ENCODE results near the gene ALOX5AP.

Gene ALOX5AP

DNA sequence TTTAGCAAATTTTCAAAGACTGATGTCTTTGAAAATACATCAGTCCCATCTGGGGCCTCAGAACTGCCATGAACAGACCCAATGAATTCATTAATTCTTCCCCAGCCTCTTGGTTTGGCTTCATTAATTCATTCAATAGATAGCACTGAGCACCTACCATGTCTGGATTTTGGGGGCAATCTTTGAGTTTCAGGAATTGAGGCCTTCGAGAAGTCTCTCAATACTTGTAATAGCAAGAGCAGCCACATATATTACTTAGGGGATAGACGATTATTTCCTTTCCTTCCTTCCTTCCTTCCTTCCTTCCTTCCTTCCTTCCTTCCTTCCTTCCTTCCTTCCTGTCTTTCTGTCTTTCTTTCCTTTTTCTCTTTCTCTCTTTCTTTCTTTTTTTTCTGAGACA is 64.8 kb downstream of the ALOX5AP start:
- no peak for DNase-seq

- no peak for DNase-seq
These were observed 67.2 kb downstream of the ALOX5AP start for GRCh38 chr13:30802501-30802900.

DNA sequence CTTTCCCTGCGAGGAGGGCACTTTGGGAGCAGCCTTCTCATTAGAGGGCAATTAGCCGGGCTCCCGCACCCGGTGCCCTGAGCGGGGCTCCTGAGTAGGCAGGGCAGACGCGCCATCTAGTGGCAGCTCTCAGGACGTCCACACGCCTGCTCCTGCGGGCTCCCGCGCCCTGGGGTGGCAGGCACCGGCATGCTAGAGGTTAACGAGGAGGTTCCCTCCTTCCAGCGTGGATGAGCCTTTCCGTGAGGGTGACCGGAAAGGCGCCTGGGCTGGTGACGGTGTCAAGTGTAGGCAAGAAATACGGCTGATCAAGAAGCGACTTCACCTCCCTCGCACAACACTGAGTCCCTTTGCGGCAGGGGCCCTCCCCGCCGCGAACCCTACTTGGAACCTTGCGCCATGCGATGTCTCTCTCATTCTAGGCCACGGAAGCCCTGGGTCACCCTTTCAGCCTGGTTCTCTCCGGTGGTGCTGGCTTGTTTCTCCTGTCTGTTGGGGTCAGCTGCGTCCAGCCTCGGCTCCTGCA is 67.7 kb downstream of the ALOX5AP start:
- DNase-seq: peak; percentile 82

GRCh38 chr13:30803749-30804148 is 68.4 kb downstream of the ALOX5AP start:
- DNase-seq: no peak

DNA sequence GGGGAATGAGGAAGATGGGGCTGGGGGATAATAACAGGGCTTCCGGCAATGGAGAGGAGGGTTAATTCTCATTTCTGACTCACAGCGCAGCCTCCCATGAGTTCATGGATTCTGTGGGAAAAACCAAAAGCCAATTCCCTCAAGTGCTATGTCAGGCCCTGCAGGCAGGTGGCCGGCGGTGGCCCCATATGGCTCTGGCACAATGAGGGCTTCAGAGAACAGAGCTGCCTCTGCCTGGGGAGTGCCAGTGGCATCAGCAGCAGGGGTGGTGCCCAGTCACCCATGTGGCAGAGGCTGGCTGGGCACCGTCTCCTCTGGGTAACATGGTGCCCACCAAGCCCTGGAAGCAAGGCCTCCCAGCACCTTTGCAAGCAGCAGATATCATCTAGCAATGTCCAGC is 69.1 kb downstream of the ALOX5AP start:
- no peak for DNase-seq

GRCh38 chr13:30805132-30805537 is 69.8 kb downstream of the ALOX5AP start:
- no peak for DNase-seq

- DNase-seq: no peak
These were observed 70.3 kb downstream of the ALOX5AP start for GRCh38 chr13:30805603-30806011.

- no peak for DNase-seq
These were observed 71.4 kb downstream of the ALOX5AP start for GRCh38 chr13:30806784-30807183.

DNA sequence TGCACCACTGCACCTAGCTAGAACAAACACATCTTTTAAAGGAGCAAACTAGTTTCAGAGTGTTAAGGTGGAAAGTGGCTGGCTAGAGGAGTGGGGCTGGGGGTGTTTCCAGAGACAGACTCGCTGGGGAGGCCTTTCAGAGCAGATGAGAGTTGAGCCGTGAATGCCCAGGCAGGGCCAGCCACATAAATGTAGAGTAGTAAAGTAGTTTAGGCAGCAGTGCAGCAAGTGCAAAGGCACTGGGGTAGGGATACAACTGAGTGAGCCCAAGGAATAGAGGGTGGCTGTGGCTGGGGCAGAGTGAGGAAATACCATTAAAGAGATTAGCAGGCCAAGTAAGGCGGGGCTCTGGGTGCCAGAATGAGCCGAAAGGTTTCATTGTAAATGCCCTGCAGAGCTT is 72.0 kb downstream of the ALOX5AP start:
- no peak for DNase-seq

- DNase-seq: peak; percentile 17
These were observed 73.3 kb downstream of the ALOX5AP start for GRCh38 chr13:30808600-30808999.

DNA sequence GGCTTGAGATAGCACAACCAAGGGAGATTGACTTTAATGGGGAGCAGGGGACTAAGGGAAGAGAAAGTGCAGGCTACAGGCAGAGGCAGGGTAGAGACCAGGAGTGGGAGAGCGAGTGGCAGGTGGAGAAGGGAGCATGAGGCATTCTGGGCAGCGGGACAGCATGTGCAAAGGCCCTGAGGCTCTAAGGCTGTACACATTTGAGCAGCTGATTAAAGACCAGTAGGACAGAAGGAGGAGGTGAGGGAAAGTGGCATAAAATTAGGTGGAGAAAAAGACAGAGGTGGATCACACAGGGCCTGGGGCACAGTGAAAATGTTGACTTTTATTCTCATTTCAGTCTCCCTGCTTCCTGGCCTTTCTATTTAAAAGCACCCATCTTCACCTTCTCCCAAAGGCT is 74.4 kb downstream of the ALOX5AP start:
- no peak for DNase-seq

GRCh38 chr13:30810261-30810701 is 74.9 kb downstream of the ALOX5AP start:
- DNase-seq: no peak

DNA sequence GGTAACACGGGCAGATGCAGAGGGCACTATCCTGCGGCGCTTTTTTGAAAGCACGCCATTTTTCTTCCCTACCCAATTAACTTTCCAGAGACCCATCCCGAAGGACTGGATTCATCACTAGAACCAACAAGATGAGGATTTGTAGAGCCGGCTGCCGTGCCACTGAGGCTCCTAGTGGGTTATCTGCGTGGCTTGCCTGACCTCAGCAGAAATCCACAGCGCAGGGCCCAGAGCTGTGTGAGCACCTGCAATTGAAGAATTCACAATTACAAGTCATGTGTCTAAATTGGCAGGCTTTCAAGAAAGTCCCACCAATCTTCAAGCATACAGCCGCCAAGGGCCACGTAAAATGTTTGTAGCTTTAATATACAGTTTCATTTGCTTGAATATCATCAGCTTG is 75.5 kb downstream of the ALOX5AP start:
- no peak for DNase-seq

Measured in stimulated activated CD4-positive, alpha-beta T cell treated with anti-CD3 and anti-CD28 coated beads, Interleukin-1b, Interleukin-23, amount 100 ng/mL, for 48 hours (primary cell).